ENCODE results near the gene GALNT18. TPM values are rescaled to one million over a fixed set of nuclear protein-coding genes. Genes with fewer than 3 reads are reported as not detected.
A peak's percentile ranks its signal among the peaks of the same experiment; 100 is the strongest.

Gene GALNT18
- polyA plus RNA-seq, 1 donor (not counting 4 experiments of a cell fraction or from before 2014, with no cell fraction given): 27.2 TPM

GRCh38 chr11:11567936-11568650, 53.7 kb downstream of the GALNT18 start:
- dilution Hi-C loops (cut with MboI; ENCODE audit: extremely low pct_ligation_motif_present, low sequenced_read_pairs): no loop called here
- DNase-seq (ENCODE audit: low read depth, low spot score) (no peak), FAIRE-seq (peak; percentile 95)
- Histone ChIP-seq H4K20me1 (ENCODE audit: control insufficient read depth, extremely low read depth, insufficient read depth, low read length) (no peaks in the 10 kb centered on the region), H3K79me2 (ENCODE audit: control insufficient read depth, insufficient read depth, low read length) (peaks cover 37% of the 10 kb centered on the region), H3K27ac (ENCODE audit: control insufficient read depth, insufficient read depth, low read length) (peak overlapping the region; percentile 96), H3K9me1 (ENCODE audit: control insufficient read depth, extremely low read depth, insufficient read depth, low read length) (no peaks in the 10 kb centered on the region), H3K4me2 (ENCODE audit: control insufficient read depth, extremely low read depth, insufficient read depth, low read depth, low read length) (peak overlapping the region; percentile 82), H3K9ac (ENCODE audit: control insufficient read depth, extremely low read depth, insufficient read depth, low read length) (peak overlapping the region; percentile 68), H3K4me3 (ENCODE audit: control insufficient read depth in 2 of 3, extremely low read depth in 1 of 3, insufficient read depth in 2 of 3, low read depth in 1 of 3, low read length in 3 of 3) (peak overlapping the region in 2 of 3 experiments; percentile 24 to 38), H2AFZ (ENCODE audit: control insufficient read depth, low read length) (peak overlapping the region; percentile 82), H3K4me1 (ENCODE audit: control insufficient read depth, extremely low read depth, insufficient read depth, low read length) (peaks cover 54% of the 10 kb centered on the region), H3K9me3 (ENCODE audit: control insufficient read depth, low read depth, low read length) (no peaks in the 10 kb centered on the region), H3K27me3 (ENCODE audit: control insufficient read depth, extremely low read depth, insufficient read depth, low read length) (no peaks in the 10 kb centered on the region), H3K36me3 (ENCODE audit: control insufficient read depth in 2 of 2, extremely low read depth in 1 of 2, insufficient read depth in 2 of 2, low read length in 2 of 2) (no peaks in the 10 kb centered on the region)
- no peak for TF ChIP-seq CTCF (optimal IDR thresholded peaks at IDR 0.05 in 1 of 3, IDR thresholded peaks at IDR 0.05 in 1 of 3, conservative IDR thresholded peaks at IDR 0.05 in 1 of 3; ENCODE audit: extremely low read depth in 1 of 3, insufficient read depth in 2 of 3, low read length in 3 of 3)

DNA sequence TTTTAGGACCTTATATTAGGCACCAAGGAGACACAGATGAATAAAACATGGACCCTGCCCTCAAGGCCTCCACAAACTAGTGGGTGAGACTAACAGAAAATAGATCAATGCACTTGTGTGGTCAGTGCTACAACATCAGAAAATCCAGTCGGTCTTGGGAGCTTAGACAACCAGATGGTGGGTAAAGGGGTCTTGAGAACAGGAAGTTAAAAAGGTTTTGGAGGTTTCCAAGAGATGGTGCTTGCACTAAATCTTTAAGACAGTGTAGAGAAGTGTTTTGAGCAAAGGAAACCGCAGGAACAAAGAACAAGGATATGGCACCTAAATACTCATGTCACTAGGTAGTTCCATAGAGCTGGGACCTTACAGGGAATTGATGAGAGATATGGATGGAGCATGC, 56.2 kb downstream of the GALNT18 start:
- no peak for FAIRE-seq

More for the DNA sequence above, 56.2 kb downstream of the GALNT18 start:
- Histone ChIP-seq H3K9ac (ENCODE audit: control insufficient read depth, extremely low read depth, insufficient read depth, low read length) (no peak overlapping the region), H3K4me3 (ENCODE audit: control insufficient read depth in 2 of 3, extremely low read depth in 1 of 3, insufficient read depth in 2 of 3, low read depth in 1 of 3, low read length in 3 of 3) (no peak overlapping the region), H3K9me3 (ENCODE audit: control insufficient read depth, low read depth, low read length) (no peaks in the 10 kb centered on the region), H4K20me1 (ENCODE audit: control insufficient read depth, extremely low read depth, insufficient read depth, low read length) (no peaks in the 10 kb centered on the region), H3K79me2 (ENCODE audit: control insufficient read depth, insufficient read depth, low read length) (peaks cover 44% of the 10 kb centered on the region), H3K27ac (ENCODE audit: control insufficient read depth, insufficient read depth, low read length) (no peak overlapping the region), H3K9me1 (ENCODE audit: control insufficient read depth, extremely low read depth, insufficient read depth, low read length) (no peaks in the 10 kb centered on the region), H3K4me1 (ENCODE audit: control insufficient read depth, extremely low read depth, insufficient read depth, low read length) (peaks cover 40% of the 10 kb centered on the region), H2AFZ (ENCODE audit: control insufficient read depth, low read length) (no peak overlapping the region), H3K27me3 (ENCODE audit: control insufficient read depth, extremely low read depth, insufficient read depth, low read length) (no peaks in the 10 kb centered on the region), H3K4me2 (ENCODE audit: control insufficient read depth, extremely low read depth, insufficient read depth, low read depth, low read length) (no peak overlapping the region), H3K36me3 (ENCODE audit: control insufficient read depth in 2 of 2, extremely low read depth in 1 of 2, insufficient read depth in 2 of 2, low read length in 2 of 2) (no peaks in the 10 kb centered on the region)
- dilution Hi-C loops (cut with MboI; ENCODE audit: extremely low pct_ligation_motif_present, low sequenced_read_pairs): no loop called here
- TF ChIP-seq CTCF (optimal IDR thresholded peaks at IDR 0.05 in 1 of 3, IDR thresholded peaks at IDR 0.05 in 1 of 3, conservative IDR thresholded peaks at IDR 0.05 in 1 of 3; ENCODE audit: extremely low read depth in 1 of 3, insufficient read depth in 2 of 3, low read length in 3 of 3): no peak
- TF ChIP-seq EZH2 (IDR thresholded peaks at IDR 0.05; ENCODE audit: low read length): no peak
- DNase-seq (ENCODE audit: low read depth, low spot score): no peak

All from keratinocyte (primary cell).